ENCODE measurements around the gene CTNNA2. TPM values are rescaled to one million over a fixed set of nuclear protein-coding genes. Genes with fewer than 3 reads are reported as not detected.

Gene CTNNA2
- total RNA-seq, 1 donor from 2014 or later = 182 TPM

DNA sequence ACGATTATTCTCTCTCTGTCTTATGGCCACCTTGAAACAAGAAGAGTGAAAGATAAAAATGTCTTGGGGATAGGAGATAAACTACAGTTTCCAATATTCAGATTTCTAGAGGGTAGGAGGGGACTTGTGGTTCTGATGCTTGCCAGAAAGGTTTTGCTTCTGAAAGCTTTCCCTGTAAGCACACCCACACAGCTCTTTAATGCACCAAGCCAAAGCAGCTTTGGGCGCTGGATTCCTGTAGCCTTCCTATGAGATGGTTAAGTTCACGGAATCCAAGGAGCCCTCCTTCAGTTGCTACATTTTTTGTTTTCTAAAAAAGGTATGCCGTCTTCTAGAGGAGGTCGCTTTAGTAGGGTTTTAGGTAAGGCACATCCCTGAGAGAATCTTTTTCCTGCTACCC lies 786.8 kb downstream of the CTNNA2 start:
- DNase-seq (ENCODE audit: low spot score in 2 of 2) = no peak
- no peak for FAIRE-seq

DNA sequence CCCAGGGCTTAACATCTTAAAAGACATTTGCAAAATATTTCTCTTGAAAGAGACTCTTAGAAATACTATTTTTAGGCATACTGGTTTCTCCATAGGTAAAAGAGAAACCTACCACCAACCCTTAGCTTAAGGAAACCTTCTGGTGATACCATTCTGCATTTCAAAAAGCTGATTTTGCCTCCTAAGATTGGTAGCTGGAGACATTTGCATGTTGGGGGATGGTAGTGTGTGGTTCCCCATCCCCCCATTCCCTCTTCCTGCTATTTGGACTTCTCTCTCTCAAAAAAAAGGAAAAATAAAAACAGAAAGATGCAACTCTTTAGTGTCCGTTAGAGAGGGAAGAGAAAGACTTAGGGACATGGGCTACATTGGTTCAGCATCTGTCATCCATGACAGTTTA lies 787.5 kb downstream of the CTNNA2 start:
- no peak for DNase-seq (ENCODE audit: low spot score in 2 of 2)
- no peak for FAIRE-seq

DNA sequence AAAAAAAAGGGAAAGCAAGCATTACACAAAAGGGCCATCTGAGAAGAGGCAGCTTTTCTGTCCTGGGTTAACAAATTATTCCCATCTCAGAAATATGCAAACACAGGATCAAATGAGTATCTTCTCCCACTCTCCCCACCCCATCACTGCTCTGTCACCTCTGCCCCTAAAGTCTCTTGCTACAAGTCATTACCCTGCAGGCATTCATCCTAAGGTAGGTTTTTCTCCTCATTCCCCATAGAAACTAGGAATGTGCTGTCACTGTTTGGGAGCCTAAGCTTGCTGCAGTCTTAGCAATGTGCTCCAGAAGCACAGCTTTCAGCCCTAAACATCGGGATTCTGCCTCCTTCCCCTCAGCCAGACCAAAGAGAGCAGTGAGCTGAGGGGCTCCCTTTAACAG lies 788.1 kb downstream of the CTNNA2 start:
- no peak for DNase-seq (ENCODE audit: low spot score in 2 of 2)
- no peak for FAIRE-seq

DNA sequence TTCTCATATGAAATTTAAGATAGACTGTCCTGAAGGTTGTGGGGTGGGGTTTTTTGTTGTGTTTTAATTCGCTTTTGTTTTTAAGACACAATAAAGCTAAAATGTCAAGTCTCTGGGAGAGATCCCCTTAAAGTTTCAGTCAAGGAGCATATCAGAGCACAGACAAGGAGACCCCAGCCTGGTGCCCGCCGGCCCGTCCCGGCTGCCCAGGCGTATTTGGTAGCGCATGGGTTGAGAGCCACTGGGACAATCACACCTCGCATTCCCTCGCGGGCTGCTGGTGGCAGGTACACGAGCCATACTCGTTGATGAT lies 789.1 kb downstream of the CTNNA2 start:
- DNase-seq (ENCODE audit: low spot score in 2 of 2) (no peak), FAIRE-seq (no peak)

DNA sequence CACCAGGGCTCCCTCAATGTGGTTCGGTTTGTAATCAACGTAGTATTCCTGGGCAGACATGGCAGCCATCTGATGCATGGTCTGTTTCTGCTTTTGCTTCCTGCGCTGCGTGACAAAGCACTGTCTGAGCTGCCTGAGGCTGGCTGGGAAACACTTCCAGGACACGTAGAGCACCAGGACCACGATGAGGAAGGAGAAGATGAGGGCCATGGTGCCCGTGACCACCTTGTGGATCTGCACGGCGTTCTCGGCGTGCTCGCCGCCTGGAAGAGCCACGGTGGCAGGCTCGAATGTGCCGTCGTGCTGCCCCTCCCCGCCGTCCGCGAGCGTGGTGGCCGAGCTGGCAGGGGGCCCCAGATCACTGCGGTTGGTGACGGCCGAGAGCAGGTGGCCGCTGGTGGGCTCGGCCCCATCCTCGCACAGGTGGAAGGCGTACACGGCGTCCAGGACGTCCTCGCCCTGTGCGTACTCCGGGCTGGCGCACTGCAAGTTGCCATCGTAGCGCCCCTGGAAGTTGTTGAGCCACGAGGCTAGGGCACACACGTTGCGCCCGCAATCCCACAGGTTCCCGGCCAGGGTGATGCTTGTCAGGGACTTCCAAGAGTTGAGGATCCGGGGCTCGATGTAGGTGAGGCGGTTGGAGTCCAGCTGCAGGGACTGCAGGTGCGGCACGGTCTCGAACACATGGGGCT lies 789.6 kb downstream of the CTNNA2 start:
- DNase-seq (ENCODE audit: low spot score in 2 of 2) = no peak
- FAIRE-seq = no peak

DNA sequence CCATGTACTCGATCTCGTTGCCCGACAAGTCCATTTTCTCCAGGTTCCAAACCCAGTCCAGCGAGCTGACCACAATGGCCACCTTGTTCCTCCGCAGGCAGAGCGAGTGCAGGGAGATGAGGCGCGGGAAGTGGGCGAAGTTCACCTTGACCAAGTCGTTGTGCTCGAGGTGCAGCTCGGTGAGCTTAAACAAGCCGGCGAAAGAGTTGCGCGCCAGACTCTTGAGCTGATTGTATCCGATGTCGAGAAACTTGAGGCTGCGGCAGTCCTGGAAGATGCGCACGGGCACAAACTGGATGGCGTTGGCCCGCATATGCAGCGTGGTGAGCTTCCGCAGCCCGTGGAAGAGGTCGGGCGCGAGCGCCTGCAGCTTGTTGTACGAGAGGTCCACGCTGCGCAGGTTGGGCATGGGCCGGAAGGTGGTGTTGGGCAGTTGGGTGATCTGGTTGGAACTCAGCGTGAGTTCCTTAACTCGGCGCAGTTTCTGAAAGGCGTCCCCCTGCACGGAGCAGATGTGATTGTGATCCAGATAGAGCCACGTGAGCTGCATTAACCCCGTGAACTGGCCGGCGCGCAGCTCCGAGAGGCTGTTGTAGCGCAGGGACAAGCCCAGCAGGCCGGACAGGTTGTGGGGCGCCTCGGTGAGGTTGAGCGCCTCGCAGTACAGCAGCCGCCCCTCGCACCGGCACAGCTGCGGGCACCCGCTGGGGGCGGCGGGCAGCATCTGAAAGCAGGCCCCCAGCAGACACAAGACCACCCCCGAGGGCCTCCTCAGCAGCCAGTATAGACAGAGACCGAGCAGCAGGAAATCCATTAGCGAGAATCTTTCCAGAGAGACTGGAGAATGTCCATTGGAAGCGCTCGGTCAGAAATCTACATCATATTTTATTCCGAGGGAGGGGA lies 790.4 kb downstream of the CTNNA2 start:
- DNase-seq (ENCODE audit: low spot score in 2 of 2) = peak in 1 of 2 donors; percentile 32
- no peak for FAIRE-seq

DNA sequence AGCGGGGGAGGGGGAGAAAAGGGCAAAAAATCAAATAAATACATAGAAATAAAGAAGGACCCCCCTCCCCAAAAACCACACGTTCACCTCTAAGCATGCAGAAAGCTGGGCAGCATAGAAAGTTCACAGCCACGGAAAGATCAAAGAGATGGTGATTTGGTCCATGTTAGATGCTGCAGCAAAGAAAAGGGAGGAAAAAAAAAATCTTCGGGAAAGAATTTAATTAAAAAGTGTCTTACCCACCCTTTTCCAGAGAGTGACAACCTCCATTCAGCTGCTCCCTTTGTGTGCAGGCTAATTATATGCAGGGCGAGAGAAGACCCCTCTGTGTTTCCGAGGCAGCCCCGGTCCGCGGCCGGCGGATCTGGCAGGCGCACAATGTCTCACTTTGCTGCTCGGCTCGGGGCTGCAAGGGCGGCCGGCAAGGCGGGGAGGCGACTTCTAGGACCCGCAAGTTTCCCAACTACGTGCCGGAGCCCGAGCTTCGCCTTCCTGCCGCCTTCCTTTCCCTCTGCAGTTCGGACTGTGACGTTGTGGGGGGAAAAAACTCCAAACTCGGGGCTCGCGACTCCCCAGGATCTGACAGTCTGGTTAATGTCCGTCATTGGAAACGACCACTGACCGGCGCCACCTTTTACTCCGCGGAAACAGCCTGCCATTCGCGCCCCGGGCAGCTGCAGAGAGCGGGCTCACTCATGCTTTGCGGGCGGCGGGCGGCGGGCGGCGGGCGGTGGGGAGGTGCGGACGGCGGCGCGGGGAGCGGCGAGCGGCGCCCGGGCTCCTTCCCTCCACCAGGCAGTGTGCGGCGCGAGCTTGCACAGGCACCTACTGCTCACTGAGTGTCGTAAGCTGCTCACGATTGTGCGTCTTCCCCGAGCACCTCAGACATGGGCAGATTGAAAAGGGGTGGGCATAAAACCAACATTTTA lies 791.3 kb downstream of the CTNNA2 start, which contains the start of gene LRRTM1:
TSS of gene LRRTM1 (minus strand) at position 844 of the 929 bp plus-strand sequence. CDS start 933 bp downstream, outside the sequence.
- FAIRE-seq = no peak
- peak; percentile 43 to 58 for DNase-seq (ENCODE audit: low spot score in 2 of 2)

DNA sequence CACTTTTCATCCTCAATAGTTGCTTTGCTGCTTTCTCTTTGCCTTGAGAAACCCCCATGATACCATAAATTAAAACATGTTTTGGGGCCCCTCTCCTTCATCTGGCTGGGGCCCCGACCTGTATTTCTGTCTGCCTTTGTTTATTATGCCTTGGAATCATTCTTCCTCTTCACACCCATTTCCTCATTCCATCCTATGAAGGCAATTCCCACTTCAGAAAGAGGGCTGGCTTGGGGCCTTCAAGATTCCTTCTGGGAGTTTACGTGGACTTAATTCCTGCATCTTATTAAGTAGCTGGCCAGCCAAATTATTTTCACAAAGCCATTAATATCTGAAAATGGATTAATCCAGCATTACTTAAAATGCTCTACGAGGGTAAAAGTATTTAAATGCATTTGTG lies 798.5 kb downstream of the CTNNA2 start:
- DNase-seq (ENCODE audit: low spot score in 2 of 2) = no peak
- no peak for FAIRE-seq

DNA sequence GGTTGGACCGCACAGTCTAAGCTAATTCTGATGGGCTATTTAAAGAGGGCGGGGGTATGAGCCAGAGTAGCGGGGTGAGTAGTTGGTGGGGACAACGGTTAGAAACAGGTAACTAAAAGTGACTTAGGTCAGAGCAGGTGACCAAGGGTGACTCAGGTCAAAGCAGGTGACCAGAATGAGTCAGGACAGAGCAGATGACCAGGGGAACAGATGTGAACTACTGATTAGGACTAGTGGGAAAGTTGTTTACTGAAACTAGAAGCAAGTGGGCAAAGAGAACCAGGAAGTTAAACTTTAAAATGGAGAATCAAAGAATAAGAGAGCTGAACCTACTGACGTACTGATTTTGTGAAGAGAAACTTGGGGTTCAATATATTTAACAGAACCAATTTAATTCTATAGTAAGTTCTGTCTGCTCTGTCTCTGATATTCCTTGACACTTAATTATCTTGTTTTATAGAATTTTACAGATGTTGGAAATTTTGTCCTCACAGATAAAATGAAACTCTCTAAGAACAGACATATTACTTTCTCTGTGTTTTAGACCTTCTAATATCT lies 799.5 kb downstream of the CTNNA2 start:
- DNase-seq (ENCODE audit: low spot score in 2 of 2) = no peak
- no peak for FAIRE-seq

DNA sequence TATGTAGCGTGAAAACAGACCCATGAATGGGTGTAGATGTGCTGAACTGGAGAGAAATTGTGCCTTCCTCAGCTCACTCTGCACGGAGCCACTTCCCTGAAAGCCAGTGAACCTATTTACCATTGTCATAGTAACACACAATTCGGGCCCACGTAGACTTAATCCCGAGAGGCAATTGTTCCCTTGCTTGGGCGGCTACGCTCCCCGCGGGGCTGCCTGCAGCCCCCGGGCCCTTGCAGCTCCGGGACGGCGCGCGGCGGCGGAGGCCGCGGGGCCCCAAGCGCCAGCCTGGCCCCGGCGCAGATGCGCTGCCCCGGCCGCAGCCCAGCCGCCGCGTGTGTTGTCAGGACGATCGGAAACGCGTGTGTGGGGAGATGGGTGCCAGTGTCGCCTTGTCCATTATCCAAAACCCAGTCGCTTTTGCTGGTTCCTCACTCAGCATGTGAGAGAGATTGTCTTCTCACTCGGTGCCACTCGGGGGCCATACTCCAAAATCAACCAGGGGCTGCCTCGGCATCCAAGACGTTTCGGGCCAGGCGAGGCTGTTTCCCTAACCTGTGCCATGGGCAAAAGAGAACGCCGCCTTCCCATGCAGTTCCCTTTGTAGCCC lies 809.6 kb downstream of the CTNNA2 start:
- FAIRE-seq = no peak

DNA sequence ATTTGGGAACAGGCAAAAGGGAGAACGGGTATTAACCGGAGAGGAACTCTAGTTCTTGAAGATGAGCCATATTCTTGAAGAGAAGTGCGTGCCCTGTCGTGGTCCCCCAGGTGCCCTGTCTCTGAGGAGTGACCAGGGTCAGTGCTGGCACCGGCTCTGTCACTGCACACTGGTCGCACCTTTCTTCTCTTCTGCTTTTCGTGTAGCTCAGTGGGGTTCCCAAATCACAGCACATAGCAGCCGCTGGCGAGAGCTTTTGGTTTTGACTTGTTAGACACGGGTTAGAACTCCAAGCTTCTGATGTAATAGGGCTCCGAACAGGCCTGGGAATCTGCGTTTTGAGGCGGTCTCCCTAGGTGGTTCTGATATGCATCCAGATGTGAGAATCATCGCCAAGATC lies 810.1 kb downstream of the CTNNA2 start:
- DNase-seq (ENCODE audit: low spot score in 2 of 2) (no peak), FAIRE-seq (no peak)

More for the DNA sequence above, 809.6 kb downstream of the CTNNA2 start:
- no peak for DNase-seq (ENCODE audit: low spot score in 2 of 2)

DNA sequence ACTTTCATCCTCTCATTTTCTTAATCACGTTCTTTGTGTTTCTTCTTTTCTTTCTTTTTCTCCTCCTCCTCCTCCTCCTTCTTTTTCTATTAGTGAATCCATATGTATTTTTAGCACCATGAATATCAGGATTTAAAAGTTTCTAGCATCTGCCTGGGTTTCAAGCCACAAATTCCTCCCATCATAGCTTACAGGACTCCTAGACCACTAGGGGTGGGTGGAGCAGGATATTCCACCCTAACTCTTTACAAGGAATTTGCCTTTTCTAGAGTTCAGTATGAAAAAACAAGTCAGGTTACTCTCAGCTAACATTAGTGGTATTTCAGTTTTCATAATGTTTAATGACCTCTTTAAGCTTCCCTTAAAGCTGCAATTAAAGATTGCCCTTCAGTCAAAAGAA lies 810.8 kb downstream of the CTNNA2 start:
- FAIRE-seq (no peak), DNase-seq (ENCODE audit: low spot score in 2 of 2) (no peak)

DNA sequence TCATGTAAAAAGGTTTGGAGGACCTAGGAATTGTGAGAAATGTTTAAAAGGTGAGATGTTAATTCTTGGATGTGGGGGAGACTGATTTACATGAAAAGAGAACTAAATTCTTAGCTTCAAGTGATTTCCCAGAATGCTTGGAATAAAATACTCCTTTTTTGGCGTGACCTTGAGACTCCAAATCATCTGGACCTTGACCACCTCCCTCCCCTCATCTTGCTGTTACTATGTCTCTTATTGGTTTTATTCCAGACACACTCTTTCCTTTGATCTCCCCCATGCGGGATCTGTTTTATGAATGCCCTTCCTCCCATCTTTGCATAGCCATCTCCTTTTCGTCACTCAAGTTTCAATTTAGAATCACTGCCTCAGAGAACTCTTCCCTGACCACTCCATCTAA lies 811.7 kb downstream of the CTNNA2 start:
- FAIRE-seq (no peak), DNase-seq (ENCODE audit: low spot score in 2 of 2) (no peak)

DNA sequence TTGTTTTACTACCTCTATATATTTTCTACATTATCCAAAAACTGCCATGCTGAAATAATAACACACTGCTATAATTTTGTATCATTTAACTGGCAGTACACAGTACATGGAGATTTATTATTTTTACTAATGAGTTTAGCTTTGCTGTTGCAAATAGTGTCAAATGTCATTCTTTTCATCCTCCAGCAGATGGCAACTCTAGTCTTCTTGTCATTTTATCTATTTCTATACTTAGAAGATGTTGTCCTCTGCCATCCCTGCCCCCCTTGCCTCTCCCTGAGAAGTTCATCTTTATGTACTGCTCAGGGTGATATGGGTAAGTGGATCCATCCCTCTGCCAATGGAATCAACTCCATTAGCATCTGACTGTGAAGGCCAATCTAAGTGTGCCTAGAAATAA lies 813.4 kb downstream of the CTNNA2 start:
- no peak for DNase-seq (ENCODE audit: low spot score in 2 of 2)
- FAIRE-seq = peak; percentile 17

DNA sequence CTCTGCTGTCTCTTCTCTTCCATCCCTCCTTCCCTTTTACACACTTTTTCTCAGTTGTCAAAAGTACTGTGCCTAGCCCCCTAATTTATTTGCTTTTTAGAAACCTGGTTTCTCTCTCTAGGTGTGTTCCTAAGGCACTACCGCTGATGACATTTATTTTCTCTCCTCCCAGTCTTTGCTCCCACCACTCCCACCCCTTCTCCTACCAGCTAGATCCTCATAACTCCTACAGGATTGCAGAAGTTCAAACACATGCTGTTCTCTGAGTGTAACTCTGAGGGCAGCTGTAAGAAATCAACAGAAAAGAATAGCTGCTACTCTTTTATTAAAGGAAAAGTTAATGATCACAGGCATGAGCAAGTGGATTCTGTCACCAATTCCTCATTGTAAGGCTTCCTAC lies 814.0 kb downstream of the CTNNA2 start:
- DNase-seq (ENCODE audit: low spot score in 2 of 2) (no peak), FAIRE-seq (no peak)

DNA sequence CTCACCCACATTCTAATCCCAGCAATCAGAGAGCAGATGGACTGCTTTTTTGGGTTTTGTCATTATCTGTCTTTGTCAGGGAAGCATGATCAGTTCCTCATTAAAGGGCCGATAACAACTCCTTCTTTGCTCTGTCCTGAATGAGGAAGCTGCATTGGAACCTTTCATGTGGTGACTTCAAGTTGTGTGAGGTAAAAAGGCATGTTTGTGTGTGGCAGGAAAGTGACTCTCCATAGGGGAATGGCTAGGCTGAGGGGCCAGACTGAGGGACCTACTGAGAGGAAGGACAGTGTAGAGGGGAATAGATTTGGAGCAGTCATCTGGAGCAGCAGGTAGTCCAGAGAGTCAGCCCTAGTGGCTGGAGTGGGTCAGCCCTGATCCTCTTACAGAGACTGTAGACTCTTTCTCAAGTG lies 815.3 kb downstream of the CTNNA2 start:
- FAIRE-seq (no peak), DNase-seq (ENCODE audit: low spot score in 2 of 2) (no peak)

DNA sequence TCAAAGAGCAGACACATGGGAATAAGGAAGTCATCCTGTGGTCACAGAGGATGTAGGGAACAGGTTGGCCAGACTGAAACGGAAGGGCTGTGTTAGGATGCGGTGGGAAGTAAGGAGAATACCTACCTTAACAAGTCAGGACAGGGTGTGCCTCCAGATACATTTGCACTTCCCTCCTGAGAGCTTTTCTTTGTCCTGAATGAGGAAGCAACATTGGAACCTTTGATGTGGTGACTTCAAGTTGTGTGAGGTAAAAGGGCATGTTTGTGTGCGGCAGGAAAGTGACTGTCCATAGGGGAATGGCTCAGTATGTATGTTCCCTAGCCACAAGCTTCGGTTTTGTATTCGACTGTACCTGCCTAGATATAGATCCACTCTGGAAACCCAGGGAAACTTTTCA lies 816.6 kb downstream of the CTNNA2 start:
- FAIRE-seq = no peak

DNA sequence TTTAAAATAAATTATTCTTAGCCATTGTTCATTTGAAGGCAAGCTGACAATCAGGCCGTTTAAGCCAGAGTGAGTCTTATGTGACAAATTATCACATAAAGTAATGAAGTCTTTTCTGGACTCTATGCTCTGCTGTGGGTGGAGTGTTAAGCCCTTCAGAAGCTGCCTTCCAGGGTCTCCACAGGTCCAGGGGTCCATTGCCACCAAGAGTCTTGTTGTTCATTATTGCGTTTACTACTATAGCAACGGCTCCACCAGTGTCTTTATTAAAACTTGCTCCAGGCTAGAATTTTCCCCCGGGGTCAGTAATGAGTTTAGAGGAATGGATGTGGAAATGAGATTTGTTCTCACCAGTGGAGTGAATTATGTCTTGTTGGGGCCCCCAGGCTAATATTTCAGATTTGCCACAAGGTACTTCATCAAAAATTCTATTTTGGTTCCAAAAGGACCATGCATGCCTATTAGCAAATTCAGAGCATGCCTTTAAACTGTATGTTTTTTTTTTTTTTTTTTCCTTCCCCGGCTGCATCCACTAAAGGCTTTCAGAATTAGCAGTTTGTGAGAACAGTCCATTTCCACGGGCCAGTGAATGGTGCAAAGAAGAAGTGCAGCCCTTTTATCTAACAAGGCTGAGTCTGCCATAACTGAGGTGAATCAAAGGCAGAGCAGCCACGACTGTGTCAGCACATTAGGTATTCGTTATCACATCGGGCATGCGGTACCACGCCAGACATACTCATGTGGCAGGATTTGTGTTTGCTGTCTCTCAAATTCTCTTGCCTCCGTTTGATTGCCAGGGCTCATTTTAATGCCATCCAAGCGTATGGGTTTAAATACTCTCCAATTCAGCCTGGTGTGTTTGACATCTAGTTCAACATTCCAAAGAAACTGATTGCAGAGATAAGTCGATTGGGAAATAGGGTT lies 817.9 kb downstream of the CTNNA2 start:
- FAIRE-seq = no peak
- DNase-seq (ENCODE audit: low spot score in 2 of 2) = no peak

More for the DNA sequence above, 816.6 kb downstream of the CTNNA2 start:
- DNase-seq (ENCODE audit: low spot score in 2 of 2) = no peak

DNA sequence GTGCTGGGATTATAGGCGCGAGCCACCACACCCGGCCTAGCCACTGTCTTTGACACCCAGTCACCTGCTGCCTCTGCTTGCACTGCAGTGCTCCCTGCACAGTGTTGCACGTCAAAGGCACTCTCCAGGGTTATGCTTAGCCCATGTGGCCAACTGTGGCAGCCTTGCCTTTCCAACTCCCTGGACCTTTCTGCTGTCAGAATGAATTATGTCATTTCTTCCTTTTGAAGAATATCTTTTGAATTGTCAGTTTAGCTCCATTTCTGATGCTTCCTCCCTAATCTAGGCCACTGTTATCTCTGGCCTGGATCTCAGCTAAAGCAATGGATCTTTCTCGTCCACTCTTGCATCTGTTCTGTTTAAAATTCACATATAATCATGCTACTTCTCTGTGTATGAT lies 821.0 kb downstream of the CTNNA2 start:
- no peak for FAIRE-seq
- no peak for DNase-seq (ENCODE audit: low spot score in 2 of 2)

All from frontal cortex (tissue), 4 donors.